Activated naive CD8-positive, alpha-beta T cell treated with anti-CD3 and anti-CD28 coated beads, Interleukin-2, amount 50 U/mL, for 16 hours (primary cell): ENCODE results near the gene ATAD3B.
"Not testable (repeated sequence)": the region's sequence is repeated elsewhere in the genome, so short reads cannot be mapped to it uniquely, and the experiment has no call there.

Experiments
- DNase-seq: peaks from one replicate; pipeline ENCODE4 v3.0.0-alpha.2; 2020; ENCODE audit warnings: low read depth, low spot score

Gene ATAD3B

DNA sequence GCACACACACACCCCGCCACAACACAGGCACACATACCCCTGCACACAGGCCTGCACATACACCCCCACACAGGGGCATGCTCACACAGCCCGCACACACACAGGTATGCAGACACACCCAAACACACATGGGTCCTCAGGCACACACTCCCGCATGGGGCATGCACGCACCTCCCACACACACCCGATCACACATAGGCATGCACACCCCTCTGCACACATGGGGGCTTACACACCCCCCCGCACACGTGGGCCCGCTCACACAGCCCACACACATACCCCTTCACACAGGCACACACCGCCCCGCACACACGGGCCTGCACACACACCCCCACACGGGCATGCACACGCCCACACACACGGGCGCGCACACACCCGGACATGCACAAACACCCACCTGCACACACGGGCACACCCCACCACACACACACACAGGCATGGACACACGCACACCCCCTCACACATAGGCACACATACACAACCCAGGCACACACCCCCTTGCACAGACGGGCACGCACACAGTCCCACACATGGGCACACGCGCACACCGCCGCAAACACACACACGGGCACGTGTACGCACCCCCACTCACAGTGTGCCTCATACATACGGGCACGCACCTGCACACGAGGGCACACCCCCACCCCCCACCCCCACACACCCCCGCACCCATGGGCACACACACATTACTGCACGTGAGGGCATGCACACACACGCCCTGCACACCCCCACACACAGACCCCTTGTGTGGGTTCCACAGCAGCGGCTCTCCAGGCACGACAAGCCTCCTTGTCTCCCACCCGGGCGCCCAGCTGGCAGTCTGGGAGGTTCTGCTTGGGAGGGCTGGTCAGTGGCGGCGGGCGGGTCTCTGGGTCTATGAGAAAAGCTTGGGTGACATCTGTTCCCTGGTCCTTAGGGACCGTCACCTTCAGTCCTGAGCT lies 8.3 kb downstream of the ATAD3B start:
- DNase-seq, result no peak

DNA sequence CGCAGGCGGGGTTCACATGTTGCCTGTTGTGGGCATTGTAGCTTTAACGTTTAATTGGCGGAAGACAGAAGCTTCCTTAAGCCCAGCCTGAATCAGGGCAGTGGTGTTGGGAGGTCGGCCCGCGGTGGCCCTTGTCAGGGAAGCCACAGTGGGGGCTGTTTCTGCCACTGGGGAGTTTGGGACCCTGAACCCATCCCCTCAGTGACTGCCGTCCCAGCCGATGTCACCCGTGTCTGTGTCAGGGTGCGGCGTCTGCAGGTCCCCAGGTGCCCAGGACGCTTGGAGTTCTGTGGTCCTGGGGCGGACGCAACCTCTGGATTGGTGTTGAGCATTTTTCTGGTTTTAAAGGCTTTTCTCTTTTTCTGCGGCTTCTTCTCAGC lies 8.9 kb downstream of the ATAD3B start:
- not testable (repeated sequence) for DNase-seq

DNA sequence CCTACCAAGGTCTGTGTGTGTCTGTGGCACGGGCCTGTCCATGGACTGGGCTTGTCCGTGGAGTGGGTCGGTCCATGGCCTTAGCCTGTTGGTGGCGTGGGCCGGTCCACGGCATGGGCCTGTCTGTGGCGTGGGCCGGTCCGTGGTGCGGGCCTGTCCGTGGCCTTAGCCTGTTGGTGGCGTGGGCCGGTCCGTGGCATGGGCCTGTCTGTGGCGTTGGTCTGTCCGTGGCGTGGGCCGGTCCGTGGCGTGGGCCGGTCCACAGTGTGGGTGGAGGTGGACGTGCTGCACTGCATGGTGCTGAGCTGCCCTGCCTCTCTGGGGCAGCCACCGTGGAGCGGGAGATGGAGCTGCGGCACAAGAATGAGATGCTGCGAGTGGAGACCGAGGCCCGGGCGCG lies 10.2 kb downstream of the ATAD3B start:
- not testable (repeated sequence) for DNase-seq

DNA sequence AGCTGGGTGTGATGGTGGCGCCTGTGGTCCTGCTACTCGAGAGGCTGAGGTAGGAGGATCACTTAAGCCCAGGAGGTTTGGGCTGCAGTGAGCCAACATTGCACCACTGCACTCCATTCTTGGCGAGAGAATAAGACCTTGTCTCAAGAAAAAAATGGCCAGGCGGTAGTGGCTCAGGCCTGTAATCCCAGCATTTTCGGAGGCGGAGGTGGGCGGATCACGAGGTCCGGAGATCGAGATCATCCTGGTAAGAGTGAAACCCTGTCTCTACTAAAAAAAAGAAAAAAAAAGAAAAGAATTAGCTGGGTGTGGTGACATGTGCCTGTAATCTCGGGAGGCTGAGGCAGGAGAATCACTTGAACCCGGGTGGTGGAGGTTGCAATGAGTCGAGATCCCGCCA lies 11.3 kb downstream of the ATAD3B start:
- no peak for DNase-seq

DNA sequence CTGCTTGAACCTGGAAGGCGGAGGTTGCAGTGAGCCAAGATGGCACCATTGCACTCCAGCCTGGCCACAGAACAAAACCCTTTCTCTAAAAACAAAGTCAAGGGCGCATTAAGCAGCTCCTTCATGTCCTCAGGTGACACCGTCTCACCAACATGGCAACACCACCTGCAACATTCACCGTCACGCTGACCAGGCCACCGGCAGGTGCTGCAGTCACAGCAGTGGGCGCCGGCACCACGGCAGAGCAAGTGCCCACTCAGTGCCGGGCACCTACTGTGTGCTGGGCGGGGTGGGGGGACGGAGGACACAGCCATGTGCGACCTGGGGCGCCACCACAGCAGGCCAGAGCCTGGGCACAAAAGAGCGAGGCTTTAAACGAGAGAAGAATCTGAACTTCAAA lies 12.1 kb downstream of the ATAD3B start:
- no peak for DNase-seq

DNA sequence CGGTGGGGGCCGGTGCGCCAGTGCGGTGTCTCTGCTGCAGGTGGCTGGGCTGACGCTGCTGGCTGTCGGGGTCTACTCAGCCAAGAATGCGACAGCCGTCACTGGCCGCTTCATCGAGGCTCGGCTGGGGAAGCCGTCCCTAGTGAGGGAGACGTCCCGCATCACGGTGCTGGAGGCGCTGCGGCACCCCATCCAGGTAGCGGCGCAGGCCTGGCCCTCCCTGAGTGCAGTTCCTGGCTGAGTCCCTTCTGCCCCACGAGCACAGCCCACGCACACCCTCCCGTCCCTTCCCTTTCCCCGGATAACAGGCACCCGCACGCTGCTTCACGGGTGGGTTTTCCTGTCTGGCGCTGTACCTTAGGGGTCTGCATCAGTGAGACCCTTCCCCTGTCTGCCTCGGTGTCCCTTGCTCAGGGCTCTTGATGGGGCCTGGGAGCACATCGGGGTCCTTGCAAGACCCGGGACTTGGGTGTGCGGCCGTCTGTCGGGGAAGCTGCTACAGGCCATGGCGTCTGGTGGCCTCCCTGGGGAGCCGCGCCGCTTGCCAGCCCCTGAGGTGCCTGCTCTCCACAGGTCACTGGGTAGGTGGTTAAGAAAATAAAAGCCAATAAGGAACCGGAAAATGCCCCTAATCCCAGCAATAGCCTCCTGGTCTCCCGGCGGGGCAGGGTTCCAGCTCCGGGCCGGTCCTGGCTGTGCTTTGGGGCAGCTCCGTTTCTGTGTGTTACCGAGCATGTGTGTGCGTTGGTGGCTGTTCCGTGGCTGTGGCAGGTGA lies 13.6 kb downstream of the ATAD3B start:
- DNase-seq, result not testable (repeated sequence)

DNA sequence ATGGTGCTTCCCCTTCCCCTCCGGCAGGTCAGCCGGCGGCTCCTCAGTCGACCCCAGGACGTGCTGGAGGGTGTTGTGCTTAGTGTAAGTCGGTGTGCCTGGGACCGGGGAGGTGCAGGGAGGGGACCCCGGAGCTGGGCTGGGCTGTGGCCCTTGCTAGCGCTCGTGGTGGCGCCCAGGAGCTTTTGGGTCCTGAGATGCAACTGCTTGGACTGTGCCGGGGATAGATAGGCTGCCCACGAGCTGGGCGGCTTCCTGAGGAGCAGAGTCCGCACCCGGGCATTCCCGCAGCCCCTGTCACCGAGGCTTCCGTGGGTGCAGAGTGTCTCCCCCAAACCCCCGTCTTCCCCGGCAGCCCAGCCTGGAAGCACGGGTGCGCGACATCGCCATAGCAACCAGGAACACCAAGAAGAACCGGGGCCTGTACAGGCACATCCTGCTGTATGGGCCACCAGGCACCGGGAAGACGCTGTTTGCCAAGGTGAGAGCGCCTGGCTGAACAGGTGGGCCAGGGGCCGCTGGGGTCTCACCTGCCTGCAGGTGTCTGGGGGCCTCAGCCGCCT lies 14.3 kb downstream of the ATAD3B start:
- DNase-seq, result not testable (repeated sequence)

DNA sequence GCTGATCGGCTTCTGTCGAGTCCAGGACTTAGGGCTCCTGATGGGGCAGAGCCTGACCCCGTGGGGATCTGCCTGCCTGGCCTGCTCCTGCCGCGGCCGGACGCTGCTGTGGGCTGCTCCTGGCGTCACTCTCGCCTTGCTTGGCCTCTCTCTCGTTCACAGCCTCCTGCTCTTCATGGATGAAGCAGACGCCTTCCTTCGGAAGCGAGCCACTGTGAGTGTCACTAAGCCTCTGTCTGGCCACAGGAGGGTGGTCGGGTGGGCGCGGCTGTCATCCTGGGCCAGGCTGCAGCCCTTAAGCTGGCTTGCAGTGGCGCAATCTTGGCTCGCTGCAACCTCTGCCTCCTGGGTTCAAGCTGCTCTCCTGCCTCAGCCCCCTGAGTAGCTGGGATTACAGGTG lies 16.1 kb downstream of the ATAD3B start:
- no peak for DNase-seq

DNA sequence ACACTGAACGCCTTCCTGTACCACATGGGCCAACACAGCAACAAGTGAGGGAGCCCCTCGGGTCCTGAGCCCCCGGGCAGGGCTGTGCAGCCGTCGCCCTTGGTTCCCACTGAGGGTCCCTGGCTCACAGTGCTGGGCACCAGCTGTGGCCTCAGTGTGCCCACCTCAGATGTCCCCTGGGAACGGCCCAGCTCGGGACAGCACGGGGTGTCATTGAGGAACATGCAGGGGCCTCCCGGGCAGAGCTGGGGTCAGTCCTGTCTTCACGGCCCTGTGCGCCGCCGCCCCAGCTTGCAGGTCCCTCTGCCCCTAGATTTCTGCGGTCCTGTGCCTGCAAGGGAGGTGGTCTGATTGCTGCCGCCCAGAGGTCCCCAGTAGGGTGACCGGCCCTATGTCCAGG lies 17.7 kb downstream of the ATAD3B start:
- no peak for DNase-seq

DNA sequence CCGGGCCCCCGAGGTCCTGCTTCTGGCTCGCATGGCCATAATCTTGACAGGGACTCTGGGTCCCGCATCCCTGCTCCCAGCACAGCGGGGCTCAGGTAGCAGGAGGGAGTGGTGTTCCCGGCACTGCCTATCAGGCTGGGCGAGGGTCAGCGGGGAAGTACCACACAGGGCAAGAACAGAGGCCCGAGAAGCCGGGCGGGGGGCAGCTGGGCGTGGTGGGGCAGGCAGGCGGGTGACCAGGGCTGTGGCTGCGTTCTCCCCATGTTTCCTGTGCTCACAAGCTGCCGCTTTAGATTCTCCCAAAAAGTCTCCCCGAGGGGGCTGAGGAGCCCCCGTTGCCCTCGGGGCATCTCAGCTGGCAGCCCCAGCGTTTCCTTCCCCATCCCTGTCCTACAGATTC lies 18.3 kb downstream of the ATAD3B start:
- DNase-seq, result no peak

DNA sequence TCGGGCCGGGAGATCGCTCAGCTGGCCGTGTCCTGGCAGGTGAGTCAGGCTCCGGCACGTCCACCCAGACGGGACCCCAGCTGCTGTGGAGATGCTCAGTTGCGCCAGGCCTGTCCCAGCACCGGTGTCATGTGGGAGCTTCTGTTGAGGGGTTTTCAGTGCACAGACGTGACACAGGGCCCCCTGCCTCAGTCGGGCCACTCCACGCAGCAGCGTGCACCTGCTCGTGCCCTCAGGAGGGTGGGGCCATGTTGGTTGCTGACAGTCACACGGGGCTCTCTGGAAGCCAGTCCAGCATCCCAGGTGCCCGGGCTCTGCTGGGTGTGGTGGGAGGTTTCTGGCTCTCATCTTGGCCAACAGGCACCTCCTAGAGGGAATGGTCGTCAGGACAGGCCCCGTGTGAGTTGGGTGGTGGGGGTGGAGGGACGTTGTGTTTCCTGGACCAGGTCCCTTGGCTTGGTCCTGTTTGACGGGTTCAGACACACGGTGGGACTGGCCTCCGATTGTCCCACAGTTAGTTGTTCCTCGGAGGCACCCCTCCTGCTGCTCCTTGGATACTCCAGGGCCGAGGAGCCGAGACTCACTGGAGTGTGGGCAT lies 19.2 kb downstream of the ATAD3B start:
- no peak for DNase-seq

DNA sequence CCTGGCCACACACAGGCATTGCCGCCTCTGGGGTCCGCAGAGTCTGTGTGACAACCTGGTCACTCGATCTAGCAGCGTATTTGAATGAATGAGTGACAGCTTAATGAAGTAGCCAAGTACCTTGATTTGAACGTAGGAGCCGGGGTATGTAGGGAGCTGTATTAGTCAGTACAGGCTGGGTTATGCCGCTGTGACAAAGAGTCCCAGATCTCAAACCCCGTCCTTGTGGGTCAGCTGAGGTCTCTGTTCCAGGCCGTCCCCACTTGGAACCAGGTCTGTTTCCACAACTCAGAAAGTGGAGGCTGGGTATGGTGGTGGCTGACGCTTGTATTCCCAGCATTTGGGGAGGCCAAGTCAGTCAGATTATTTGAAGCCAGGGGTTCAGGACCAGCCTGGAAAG lies 20.0 kb downstream of the ATAD3B start:
- DNase-seq, result no peak

DNA sequence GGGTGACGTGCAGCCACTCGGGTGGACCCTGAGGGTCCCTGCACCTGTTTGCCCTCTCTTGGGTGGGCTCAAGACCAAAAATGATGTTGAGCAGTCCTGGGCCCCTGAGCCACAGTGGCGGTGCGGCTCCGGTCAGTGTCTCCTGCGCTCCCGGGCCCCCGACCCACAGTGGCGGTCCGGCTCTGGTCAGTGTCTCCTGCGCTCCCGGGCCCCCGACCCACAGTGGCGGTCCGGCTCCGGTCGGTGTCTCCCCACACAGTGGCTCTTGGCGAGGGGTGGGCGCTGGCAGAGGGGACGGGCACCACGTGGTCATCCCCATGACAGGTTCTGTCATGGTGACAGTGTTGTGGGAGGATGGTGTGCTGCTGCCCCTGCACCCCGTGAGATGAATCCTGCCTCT lies 22.7 kb downstream of the ATAD3B start:
- not testable (repeated sequence) for DNase-seq

DNA sequence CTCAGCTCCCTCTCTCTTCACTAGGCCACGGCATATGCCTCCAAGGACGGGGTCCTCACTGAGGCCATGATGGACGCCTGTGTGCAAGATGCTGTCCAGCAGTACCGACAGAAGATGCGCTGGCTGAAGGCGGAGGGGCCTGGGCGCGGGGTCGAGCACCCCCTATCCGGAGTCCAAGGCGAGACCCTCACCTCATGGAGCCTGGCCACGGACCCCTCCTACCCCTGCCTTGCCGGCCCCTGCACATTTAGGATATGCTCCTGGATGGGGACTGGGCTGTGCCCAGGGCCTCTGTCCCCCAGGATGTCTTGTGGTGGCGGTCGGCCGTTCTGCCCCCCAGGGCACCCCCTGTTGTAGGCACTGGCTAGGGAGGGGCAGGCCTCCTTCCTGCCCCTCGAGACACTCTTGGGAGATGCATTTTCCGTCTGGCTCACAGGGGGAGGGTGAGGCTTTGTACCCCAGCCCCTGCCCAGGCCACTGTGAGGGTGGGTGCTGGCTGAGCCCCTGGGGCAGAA lies 24.0 kb downstream of the ATAD3B start:
- not testable (repeated sequence) for DNase-seq

DNA sequence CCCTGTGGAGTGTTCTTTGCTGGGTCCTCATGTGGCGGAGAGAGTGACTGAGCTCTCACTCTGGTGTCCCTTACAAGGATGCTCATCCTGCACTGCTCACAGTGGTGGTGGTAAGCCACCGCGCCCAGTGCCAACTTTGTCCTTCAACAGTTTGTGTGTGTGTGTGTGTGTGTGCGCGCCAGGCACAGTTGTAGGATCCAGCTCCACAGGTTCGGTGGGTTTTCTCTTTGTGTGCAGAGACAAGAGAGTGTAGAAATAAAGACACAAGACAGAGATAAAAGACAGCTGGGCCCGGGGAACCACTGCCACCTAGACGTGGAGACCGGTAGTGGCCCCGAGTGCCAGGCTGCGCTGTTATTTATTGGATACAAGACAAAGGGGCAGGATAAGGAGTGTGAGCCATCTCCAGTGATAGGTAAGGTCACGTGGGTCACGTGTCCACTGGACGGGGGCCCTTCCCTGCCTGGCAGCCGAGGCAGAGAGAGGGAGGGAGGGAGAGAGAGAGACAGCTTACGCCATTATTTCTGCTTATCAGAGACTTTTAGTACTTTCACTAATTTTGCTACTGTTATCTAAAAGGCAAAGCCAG lies 33.3 kb downstream of the ATAD3B start:
- DNase-seq, result peak; percentile 32

DNA sequence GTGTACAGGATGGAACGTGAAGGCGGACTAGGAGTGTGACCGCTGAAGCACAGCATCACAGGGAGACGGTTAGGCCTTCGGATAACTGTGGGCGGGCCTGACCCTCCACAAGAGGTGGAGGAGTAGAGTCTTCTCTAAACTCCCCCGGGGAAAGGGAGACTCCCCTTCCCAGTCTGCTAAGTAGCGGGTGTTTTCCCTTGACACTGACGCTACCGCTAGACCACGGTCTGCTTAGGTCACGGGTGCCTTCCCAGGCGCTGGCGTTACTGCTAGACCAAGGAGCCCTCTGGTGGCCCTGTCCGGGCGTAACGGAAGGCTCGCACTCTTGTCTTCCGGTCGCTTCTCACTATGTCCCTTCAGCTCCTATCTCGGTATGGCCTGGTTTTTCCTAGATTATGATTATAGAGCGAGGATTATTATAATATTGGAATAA lies 33.8 kb downstream of the ATAD3B start:
- DNase-seq, result not testable (repeated sequence)

DNA sequence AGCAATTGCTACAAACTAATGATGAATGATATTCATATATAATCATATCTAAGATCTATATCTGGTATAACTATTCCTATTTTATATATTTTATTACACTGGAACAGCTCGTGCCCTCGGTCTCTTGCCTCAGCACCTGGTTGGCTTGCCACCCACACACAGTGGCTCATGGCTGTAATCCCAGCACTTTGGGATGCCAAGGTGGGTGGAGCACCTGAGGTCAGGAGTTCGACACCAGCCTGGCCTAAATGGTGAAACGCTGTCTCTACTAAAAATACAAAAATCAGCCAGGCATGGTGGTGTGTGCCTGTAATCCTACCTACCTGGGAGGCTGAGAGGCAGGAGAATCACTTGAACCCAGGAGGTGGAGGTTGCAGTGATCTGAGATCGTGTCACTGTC lies 34.2 kb downstream of the ATAD3B start:
- not testable (repeated sequence) for DNase-seq

DNA sequence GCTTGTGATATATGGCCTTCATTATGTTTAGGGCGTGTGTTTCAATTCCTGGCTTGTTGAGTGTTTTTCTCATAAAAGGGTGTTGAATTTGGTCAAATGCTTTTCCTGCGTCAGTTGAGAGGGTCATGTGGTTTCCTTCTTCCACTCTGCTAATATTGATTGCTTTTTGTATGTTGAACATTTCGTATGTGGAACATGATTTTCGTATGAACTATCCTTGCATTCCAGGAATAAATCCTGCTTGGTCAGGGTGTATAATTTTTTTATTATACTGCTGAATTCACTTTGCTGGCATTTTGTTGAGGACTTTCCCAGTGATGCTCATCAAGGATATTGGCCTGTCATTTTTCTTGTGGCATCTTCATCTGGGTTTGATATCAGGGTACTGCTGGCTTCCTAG lies 35.7 kb downstream of the ATAD3B start:
- no peak for DNase-seq

DNA sequence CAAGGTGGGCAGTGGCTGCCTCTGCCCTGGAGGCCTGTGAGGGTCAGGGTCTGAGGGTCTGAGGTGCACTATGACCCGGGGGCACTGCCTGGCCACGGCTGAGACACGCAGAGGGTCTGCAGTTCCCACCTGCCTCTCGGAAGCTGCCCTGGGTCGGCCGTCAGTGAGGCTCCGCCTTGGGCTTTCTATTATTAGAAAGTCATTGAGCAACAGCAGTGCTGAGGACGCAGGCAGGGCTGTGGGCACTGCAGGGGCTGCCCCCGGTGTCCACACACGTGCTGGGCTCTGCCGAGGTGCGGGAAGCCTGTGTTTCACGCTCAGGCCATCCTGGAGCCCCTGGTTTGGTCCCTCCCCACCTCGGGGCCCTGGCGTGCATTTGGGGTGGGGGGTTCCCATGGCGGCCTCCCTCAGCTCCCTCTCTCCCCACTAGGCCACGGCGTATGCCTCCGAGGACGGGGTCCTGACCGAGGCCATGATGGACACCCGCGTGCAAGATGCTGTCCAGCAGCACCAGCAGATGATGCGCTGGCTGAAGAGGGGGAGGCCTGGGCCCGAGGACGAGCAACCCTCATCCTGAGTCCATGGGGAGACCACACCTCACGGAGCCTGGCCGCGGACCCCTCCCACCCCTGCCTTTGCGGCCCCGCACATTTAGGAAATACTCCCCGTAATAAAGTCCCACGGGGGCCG lies 37.4 kb downstream of the ATAD3B start:
- not testable (repeated sequence) for DNase-seq

DNA sequence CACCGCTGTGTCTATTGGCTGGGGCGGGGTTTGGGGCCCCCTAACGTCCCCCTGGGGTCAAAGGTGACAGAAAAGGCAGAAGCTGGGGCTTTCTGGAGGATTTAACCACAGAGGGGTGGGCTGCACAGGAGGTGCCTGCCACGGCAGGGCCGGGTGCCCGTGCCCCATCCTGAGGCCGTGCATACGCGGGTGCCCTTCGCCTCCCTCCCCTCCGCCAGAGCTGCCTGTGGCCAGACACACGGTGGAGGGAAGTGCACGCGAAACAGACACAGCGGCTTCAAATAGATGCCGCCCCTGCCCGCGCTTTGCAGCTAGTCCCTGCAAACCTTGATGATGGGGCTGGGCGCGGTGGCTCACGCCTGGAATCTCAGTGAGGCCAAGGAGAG lies 37.9 kb downstream of the ATAD3B start:
- DNase-seq, result not testable (repeated sequence)
